ENCODE measurements around the gene SLC35G2.
"Not testable (repeated sequence)": the region's sequence is repeated elsewhere in the genome, so short reads cannot be mapped to it uniquely, and the experiment has no call there.

Gene SLC35G2

DNA sequence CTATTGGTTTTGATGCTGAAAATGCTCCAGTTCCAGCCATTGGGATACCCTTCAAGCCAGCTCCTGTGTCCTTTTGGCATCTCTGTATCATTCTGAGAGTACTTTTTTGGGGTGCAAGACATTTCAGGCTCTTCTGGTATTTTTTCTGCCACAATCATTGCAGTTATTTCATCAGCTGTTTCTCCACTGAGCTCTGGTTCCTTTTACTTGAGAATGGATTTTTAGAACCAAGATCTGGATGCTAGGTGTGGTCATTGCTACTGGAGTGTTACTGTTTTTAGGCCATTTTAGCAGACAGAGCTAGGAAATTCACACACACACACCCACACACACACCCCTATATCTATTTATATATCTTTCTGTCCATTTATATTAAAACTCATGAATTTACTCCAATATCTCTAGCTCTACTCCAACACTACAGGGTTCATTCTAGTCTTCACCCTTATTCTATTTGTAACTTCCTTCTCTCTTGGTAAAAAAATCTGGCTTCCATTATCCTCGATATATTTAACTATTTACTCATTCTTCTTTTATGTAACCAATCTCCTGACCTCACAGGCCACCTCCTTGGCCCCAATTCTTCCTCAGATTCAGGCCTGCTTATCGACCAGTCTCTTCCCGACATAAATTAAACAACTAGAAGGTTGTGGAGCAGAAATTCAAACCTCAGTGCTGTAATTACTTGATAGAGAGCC is 17.0 kb downstream of the SLC35G2 start:
- no peak for DNase-seq

DNA sequence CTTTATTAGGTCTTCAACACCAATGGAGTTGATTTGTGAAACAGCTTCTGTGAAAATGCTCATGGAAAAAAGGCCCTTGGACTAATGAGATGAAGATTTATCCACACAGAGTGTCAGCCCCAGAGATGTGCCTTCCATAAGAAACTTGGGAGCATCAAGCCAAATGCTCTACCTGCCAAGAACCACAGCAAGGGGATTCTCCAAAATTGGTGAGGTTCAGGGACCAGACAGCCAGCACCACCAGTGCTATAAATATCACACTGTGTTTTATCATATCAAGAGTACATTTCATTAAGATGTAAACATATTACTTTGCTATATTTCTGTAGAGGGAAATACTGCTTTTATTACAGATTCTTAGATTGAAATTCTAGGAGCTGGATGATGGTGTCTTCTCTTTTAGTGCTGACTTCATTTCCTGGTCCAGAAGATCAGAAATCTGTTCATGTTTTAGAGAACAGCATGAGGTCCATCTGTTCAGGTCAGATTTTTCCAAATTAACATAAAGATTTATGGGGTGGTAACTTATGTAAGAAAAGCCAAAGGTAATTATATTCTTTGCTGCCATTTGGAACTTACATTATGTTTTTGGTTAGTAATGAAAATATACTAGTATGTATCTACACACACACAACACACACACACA is 17.7 kb downstream of the SLC35G2 start:
- DNase-seq = no peak

DNA sequence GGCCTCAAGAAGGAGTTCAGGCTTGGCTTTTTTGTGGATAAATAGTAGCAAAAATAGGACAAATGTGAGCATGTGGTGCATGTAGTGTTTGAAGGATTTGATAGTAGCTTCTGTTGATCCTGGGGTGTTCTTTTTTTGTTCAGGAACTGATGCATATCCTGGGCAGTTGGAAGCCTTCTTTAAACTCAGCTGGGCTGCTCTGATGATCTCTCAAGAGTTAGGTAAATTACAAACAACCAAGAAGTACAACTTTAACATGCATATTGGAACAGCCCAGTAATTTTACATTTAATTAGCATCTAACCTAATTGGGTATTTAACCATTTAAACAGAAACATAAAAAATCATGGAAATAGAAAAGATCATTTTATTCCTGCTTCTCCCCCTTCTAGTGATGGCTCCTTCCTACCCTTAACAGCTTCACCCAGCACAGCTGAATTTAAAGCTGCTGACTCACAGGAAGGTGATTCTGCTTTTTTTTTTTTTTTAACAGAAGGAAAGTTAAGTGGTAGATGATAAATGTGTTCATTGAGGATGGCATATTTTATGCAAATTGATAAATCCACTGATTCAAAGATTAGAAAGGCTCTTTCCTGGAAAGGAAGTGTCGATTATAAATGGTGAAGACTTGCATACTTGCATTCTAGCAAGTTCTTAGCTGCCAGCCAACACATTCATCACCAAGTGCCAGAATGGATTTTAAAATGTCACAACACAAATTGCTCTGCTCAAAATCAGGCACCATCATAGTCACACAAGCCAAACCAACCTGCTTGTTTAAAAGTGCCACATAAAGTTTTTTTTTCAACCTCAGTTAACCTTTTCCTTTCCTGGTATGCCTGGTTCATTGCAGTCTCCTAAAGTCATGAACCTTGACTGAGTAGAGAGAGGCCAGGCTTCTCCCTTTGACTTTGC is 20.0 kb downstream of the SLC35G2 start:
- DNase-seq = peak; percentile 53

DNA sequence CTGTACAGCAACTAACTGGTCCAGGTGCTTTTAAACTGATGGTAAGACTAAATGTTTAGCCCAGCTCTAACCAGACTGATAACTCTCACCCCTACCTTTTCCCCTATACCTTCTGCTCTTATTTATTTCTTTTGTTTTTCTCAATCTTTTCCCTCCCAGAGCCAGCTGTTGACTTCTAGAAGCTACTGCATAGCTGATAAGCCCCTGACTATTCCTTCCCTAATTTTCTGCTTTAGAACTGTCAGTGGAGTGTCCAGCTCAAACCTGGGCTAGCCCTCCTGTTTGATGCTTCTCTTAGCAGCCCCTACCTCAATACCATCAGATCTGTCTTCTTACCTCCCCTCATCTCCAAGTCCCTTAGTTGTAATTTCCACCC is 20.6 kb downstream of the SLC35G2 start:
- no peak for DNase-seq

DNA sequence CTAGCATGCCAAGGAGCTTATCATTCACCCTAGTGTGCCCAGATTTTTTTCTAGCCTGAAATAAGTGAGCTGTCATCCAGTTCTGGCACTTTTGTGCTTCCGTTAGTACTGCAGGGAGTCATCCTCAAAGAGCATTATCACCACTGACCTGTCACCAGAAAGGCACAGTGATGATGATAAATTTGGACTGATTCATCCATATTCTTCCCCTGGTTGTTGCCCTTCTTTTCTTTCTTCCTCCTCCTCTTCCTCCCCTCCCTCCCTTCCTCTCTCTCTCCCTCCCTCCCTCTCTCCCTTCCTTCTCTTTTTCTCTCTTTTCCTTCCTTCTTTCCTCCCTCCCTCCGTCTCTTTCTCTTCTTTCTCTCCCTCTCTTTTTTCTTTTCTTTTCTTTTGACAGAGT is 21.3 kb downstream of the SLC35G2 start:
- DNase-seq = no peak

DNA sequence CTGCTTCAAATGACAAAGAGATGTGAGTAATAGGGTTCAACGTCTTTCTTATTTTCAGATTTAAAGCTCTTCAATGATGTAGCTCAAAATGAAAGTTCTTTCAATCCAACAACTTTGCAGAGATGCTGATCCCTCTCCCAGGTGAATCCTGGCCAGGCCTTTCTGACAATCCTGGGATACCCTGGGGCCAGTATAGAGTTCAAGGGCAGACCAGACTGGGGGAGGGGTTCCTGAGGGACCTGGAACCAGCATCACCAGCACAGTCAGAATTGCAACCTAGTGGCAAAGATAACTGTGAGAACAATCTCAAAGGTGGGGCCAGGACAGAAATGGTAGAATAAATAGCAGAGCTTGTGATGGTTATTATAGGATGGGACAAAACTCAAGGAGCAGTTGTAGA is 23.4 kb downstream of the SLC35G2 start:
- DNase-seq = no peak

DNA sequence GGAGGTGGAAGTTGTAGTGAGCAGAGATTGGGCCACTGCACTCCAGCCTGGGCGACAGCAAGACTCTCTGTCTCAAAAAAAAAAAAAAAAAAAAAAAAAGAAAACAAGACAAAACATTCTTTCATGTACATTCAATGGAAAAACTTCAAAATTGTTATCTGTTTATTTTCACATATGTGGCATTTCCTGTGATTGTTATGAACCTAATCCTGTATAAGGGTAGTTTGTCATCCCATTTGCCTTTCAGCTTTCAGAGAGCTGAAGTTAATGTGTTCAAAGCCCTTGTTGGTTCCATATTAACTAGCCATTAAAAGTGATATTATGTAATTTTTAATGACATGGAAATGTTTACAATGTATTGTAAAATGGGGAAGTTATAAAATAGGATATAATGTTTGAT is 25.8 kb downstream of the SLC35G2 start:
- no peak for DNase-seq

DNA sequence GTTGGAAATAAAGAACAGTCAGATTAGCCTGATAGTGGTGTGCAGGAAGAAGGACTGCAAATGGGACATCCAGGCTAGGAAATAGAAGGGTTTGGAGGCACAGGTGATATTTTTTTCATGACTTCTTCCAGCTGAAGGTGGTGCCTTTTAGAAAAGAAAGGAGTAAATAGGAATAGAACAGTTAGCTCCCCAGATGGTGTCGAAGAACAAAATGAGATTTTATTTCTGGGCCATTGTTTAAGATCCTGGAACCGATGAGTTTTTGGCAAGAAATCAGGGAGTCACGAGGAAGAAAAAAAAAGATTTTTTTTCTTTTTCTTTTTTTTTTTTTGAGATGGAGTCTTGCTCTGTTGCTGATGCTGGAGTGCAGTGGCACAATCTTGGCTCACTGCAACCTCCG is 33.3 kb downstream of the SLC35G2 start:
- no peak for DNase-seq

DNA sequence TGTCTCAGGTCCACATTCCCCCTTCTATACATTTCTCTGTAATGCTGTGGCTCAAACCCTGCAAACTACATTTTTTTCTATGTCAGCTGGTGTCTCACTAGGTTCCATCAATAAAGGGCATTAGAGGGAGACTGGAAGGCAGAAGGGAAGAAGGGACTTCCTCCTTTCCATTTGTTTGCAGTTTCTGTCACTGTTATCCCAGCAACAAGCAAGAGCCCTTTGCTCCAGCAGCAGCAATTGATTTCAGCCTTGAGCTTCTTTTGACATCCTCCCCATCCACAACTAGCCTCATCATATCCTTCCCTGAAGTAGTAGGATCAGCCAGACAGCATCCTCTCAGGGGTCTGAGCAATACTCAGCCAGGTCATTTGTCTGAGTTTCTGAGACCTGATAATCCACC is 37.7 kb downstream of the SLC35G2 start:
- DNase-seq = no peak

DNA sequence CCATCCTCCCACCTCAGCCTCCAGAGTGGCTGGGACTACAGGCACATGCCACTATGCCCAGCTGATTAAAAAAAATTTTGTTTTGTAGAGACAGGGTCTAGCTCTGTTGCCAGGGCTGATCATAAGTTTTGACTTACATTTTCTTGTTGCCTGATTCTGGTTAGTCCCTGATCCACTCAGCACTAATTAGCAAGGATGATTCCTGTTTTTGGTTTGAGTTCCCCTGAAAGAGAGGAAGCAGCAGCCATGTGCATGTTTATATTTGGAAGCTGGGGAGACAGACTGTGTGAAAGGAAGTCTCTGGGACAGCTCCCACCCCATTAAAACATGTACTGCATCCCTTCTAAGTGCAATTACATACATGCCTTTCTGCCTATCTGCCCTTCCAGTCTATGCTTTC is 39.5 kb downstream of the SLC35G2 start:
- DNase-seq = no peak

DNA sequence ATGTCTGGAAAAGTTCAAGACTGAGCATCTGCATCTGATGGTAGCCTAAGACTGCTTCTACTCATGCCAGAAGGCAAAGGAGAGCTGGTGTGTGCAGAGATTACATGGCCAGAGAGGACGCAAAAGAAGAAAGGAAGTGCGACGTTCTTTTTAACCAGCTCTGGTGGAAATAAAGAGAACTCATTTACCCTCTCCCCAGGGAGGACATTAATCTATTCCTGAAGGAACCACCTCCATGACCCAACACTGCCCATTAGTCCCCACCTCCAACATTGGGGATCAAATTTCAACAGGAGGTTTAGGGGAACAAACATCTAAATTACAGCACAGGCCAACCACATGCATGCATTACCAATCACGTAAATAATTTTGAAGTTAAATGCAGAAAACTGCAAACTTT is 41.6 kb downstream of the SLC35G2 start:
- DNase-seq = no peak

DNA sequence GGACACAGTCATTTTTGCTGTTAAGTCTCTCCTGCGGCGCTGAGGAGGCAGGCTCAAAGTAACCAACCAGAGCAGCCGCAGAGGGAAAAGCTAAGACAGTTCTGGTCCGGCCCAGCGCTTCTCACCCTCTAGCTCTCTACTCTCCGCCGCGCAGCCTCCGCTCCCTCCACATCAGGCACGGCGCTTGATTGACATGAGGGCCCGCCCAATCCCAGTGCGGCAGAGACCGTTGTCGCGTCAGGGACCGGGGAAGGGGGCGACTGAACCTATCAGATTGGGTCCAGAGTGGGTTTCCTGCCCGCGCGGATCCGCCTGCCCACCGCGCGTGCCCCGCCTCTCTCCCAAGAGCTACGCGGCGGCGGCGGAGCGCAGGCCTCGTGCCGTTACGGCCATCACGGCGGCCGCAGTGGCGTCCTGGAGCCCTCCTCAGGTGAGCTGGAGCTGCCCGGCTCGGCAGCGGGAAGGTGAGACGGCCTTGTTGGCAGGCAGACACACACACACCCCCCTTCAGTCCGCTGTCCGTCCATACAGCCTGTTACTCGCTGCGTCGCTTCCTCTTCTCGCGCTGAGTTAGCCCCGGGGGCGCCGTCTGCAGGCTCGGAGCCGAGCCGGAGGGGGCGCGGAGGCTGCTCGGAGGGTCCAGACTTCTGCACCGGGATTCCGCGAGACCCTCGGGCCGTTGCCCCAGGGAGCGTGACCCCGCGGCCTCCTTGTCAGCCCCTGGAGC is 43.1 kb downstream of the SLC35G2 start, which contains the start of gene NCK1:
Gene NCK1, plus strand, starts transcription at position 319 of the 727 bp plus-strand sequence. CDS start 65,794 bp downstream, outside the sequence.
- DNase-seq = peak; percentile 98

DNA sequence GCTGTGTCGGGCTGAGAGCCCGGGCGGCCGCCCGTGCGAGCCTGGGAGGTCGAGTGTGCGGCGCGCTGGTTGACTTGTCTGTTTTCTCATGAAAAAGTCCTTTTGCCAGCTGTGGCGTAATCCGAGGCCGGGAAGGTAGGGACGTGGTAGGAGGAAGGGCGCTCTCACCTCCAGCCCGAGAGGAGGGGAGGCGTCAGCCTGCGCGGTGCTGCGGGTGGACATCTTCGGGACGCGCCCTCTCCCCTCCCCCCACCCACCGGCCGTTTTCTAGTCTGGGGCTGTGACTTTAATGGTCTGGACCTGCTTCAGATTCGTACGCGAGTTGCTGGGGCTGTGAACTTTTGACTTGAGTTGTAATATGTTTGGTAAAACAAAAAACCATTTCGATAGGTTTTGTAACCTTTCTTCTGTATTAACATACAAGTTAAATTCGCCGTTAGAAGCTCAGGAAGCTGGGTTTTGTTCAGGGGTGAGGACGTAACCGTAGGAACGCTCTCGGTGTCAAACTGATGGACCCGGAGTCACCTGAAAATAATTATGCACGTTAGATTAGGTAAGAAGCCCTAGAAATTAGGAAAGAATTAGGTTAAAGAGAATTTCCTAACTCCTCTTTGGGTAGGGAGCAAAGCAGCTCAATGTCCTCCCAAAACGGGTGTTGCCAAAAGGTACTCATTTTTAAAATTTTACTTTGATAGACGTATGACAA is 43.8 kb downstream of the SLC35G2 start:
- DNase-seq = peak; percentile 68

DNA sequence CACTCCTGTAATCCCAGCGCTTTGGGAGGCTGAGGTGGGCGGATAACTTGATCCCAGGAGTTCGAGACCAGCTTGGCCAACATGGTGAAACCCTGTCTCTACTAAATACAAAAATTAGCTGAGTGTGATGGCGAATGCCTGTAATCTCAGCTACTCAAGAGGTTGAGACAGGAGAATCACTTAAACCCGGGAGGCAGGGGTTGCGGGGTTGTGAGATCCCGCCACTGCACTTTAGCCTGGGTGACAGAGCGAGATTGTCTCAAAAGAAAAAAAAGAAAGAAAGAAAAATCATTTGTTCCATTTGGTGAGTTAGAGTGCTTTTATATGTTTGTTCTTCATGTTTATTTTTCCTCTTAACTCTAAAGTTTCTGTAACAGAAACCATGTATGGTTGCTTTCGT is 50.4 kb downstream of the SLC35G2 start:
- DNase-seq = no peak

DNA sequence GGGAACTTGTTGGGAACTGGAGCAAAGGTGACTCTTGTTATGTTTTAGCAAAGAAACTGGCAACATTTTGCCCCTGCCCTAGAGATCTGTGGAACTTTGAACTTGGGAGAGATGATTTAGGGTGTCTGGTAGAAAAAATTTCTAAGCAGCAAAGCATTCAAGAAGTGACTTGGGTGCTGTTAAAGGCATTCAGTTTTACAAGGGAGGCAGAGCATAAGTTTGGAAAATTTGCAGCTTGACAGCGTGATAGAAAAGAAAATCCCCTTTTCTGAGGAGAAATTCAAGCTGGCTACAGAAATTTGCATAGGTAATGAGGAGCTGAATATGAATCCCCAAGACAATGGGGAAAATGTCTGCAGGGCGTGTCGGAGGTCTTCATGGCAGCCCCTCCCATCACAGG is 53.3 kb downstream of the SLC35G2 start:
- DNase-seq = not testable (repeated sequence)

DNA sequence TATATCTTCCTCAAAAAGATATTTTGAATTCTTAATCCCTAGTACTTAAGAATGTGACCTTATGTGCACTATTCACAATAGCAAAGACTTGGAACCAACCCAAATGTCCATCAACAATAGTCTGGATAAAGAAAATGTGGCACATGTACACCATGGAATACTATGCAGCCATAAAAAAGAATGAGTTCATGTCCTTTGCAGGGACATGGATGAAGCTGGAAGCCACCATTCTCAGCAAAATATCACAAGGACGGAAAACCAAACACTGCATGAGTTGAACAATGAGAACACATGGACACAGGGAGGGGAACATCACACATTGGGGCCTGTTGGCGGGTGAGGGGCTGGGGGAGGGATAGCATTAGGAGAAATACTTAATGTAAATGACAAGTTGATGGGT is 60.6 kb downstream of the SLC35G2 start:
- DNase-seq = not testable (repeated sequence)

DNA sequence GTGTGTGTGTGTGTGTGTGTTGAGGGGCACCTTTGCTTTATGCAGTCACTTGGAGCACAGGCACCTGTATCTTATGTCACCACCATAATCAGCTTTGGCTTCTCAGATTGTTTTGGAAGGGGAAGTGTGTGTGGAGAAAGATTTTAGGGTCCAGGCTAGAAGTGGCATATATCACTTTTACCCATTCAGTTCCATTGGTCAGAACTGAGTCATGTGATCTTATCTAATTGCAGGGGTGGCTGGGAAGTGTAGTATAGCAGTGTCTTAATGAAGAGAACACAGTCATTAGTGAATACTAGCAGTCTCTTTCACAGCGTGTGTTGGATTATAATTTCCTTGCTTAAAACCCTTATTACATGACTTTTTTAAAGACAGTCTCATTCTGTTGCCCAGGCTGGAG is 63.6 kb downstream of the SLC35G2 start:
- peak; percentile 59 for DNase-seq

DNA sequence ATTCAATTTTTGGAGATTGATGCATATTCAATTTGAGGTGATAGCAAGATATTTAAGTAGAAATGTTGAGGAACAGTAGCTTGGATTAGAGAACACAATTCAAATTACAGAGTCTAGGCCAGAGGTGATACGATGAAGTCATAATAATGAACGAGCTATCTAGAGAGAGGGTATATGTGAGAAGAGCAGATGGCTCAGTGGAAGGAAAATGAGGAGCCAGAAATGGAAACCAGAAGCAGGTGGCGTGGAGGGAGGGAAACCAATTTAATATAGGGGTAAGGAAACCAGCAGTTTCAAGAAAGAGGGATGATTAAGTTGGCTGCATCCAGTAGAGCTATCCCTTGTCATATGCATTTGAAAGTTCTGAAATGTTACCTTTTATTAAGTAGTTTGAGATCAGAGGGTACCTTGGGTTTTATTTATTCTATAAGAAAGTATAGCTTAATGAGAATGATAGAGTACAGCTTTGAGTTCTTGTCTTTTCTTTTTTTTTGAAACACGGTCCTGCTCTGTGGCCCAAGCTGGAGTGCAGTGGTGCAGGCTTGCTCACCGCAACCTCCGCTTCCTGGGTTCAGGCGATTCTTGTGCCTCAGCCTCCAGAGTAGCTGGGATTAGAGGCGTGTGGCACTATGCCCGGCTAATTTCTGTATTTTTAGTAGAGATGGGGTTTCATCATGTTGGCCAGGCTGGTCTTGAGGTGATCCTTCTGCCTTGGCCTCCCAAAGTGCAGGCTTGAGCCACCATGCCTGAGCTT is 65.2 kb downstream of the SLC35G2 start:
- DNase-seq = no peak

DNA sequence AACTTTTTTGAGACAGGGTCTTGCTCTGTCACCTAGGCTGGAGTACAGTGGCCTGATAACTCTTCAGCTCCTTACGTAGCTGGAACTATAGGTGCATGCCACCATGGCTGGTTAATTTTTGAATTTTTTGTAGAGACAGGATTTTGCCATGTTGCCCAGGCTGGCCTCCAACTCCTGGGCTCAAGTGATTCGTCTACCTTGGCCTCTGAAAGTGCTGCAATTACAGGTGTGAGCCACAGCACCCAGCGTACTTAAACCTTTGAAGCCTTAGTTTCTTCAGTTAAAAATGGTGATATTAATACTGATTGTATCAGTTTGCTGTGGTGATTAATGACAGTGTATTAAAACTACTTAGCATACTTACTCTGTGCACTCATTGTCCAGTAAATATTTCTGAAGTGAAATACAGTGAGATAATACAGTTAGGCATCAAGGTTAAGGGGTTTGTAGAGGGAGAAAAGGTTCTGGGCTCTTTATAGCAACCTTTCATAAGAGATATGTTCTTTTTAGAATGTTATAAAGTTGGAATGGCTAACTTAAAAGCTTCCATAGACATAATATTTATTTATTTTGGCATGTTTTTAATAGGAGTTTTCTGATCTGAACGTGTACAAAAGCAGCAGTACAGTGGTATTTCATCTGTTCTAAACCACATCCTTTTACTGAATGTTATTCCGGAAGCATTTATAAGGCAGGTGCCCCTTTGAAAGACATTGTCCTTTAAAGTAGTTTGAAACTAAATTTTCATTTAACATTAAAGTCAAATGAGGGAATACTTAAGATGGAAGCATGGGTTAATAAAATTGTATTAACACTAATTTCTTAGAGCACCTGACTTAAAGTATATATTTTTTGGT is 66.7 kb downstream of the SLC35G2 start:
- DNase-seq = no peak

DNA sequence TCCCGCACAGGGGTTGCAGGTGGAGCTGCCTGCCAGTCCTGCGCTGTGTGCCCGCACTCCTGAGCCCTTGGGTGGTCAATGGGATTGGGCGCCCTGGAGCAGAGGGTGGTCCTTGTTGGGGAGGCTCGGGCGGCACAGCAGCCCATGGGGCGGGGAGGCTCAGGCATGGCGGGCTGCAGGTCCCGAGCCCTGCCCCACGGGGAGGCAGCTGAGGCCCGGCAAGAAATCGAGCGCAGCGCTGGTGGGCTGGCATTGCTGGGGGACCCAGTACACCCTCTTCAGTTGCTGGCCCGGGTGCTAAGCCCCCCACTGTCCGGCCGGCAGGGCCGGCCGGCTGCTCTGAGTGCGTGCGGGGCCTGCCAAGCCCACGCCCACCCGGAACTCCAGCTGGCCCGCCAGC is 71.0 kb downstream of the SLC35G2 start:
- no peak for DNase-seq
